HG02981 (cell line): ENCODE data around the gene UQCRC1.

ENCODE experiments used
- ATAC-seq: cut with Tn5 transposase; IDR thresholded peaks from one replicate; pipeline ENCODE4 v1.9.1; 2021; ENCODE audit warnings: mild to moderate bottlenecking, moderate library complexity; ENCODE audit not compliant: unreplicated experiment

Gene UQCRC1

DNA sequence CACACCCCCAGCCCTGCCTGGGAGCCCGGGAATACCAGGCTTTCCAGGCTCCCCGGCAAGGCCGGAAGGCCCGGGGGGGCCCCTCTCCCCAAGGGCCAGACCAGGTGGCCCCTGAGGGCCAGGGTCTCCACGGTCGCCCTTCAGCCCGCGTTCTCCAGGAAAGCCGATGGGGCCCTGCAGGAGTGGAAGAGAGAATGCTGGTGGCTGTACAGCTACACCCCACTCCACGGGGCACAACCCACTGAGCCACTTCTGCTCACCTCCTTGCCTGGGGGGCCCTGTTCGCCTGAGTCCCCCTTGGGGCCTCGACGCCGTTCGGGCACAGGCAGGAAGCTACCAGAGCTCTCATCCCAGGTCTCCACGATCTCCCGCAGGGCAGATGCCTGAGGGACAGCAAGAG lies 34.1 kb downstream of the UQCRC1 start:
- ATAC-seq: no peak

- no peak for ATAC-seq
Observed at GRCh38 chr3:48573973-48574585, 35.4 kb downstream of the UQCRC1 start.

GRCh38 chr3:48572517-48572916 lies 36.9 kb downstream of the UQCRC1 start:
- ATAC-seq: no peak

DNA sequence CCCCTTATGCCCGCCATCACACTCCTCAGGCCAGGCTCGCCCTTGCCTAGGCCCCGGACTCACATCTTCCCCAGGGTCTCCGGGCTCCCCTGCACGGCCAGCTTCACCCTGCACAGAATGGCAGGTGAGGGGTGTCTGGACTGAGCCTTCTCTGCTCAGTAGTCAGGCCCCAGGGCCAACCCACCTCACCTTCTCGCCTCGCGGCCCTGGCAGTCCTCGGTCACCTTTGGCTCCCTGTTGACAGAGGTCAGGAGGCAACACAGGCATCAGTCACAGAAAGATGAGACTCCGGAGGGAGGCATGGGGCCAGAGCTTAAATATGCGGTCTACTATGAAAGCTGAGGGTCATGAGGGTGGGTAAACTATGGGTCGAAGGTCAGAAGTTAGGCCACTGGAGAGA lies 37.5 kb downstream of the UQCRC1 start:
- ATAC-seq: no peak

GRCh38 chr3:48569808-48570450 lies 39.5 kb downstream of the UQCRC1 start:
- no peak for ATAC-seq

GRCh38 chr3:48569400-48569799 lies 40.0 kb downstream of the UQCRC1 start:
- no peak for ATAC-seq

- no peak for ATAC-seq
Observed at GRCh38 chr3:48568476-48568875, 41.0 kb downstream of the UQCRC1 start.

DNA sequence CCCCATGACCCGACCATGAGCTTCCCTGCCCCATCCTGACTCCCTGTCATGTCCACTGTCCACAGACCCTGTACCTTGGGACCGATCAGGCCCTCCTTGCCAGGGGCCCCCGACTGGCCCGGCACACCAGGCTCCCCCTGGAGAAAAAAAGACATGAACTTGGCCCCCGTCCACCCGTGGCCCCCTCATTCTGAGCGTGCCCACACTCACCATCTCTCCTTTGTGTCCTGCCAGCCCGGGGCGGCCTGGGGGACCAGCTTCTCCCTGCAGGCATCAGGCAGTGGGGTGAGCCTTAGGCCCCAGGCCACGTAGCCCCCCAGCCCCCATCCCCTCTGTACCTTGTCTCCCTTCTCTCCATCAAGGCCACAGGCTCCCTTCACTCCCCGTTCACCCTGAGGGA lies 41.9 kb downstream of the UQCRC1 start:
- no peak for ATAC-seq

DNA sequence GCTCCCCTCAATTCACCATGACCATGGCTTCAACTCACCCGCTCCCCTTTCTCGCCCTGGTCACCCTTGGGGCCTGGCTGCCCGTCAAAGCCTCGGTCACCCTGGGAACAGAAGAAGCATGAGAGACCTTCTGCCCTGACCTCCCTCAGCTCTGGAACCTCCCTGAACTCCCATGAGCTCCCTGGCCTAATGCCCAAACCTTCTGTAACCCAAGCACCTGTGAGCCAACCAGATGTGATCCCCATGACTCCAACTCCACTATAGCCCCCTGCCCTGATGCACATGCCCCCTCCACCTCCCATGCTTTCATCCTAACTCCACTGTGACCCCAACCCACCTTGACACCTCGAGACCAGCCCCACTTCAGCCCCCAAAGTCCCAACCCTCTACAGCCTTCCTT lies 42.4 kb downstream of the UQCRC1 start:
- ATAC-seq: no peak

DNA sequence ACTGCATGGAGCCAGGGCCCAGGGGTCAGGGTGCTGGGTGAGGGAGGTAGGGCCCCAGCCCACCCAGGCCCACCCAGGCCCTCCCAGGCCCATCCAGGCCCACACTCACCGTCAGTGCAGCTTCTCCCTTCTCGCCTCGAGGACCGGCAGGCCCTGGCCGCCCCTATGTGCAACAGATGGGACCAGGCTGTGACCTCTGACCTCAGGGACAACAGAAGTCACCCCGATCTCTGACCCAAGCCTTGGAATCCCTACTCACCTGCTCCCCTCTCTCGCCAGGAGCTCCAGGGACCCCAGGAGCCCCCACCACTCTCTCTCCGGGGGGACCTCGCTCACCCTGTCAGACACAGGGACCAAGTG lies 43.1 kb downstream of the UQCRC1 start:
- no peak for ATAC-seq

GRCh38 chr3:48565591-48566400 lies 43.6 kb downstream of the UQCRC1 start:
- no peak for ATAC-seq

DNA sequence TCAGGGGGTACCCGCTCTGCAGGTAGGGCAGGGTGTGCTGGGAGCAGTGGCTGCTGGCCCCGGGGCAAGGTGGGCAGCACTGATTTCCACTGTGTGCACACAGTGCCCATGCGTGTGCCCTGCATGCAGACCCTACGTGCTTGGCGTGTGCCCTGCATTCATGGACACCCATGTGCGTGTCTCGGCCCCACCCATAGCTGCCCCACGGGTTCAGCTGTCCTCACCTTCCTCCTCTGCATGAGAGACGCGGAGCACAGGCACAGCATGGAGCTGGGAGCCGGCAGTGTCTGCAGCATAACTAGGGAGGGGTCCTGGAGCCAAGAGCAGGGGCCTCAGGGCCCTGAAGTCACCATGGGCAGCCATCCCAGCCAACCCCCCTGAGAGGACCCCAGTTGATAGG lies 44.3 kb downstream of the UQCRC1 start:
- no peak for ATAC-seq

DNA sequence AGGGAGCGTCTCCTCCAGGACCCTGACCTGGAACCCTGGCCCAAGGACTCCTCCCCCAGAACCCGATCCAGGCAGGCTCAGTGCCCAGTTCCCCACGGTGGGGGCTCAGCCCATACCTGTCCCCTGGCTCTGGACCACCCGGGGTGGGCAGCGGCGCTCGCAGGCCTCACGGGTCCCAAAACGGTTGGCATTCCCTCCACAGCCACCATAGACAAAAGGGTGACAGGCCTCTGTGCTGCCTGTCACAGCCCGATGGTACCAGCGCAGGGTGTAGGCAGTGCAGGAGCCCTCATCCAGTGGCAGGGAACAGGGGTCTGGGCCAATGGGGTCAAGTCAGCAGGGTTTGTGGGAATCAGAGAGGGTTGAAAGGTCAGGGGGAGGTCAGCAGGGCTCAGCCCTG lies 44.8 kb downstream of the UQCRC1 start:
- no peak for ATAC-seq

DNA sequence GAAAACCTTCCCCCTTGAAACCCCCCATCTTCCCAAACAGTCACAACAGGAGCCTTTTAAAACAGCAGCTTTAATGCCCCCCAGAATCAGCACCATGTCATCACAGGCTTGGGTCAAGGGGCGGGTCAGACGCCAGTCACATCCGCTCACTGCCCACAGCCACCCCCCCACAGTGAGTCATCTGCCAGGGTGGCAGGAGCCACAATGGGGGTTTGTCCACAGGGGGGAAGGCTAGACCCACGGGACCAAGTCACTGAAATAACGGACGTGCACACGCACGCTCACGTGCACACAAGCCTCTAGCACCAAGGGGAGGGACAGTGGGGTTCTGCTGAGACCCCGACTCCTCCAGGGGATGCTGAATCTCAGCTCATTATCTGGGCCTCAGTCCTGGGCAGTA lies 45.4 kb downstream of the UQCRC1 start:
- ATAC-seq: no peak

GRCh38 chr3:48563382-48563918 lies 46.0 kb downstream of the UQCRC1 start, which contains the start of gene UCN2:
Gene UCN2 (minus strand): TSS chr3:48563781. CDS start chr3:48563124, 657 bp downstream.
- no peak for ATAC-seq

- no peak for ATAC-seq
Observed at GRCh38 chr3:48562367-48563095, 46.9 kb downstream of the UQCRC1 start.

- ATAC-seq: no peak
Observed at GRCh38 chr3:48561045-48561736, 48.3 kb downstream of the UQCRC1 start.

DNA sequence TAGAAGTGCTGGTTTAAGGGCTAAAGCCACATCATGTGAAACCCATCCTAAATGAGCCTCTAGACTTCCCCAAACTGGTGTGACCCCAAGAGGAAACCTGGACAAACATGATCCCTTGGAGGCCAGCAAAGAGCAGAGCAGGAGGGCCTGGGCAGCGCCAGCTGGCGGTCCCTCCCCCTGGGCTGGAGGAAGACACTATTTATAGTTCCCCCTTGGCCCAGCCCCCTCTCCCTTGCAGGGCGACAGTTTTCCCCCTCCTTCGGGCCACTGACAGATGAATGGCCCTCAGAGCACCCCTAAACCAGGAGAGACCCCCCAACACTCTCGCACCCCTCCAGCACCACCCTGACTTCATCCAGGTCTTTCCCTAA lies 48.8 kb downstream of the UQCRC1 start:
- ATAC-seq: no peak

- ATAC-seq: no peak
Observed at GRCh38 chr3:48558493-48559134, 50.8 kb downstream of the UQCRC1 start.
